ENCODE measurements around the gene STIMATE.

Gene STIMATE

GRCh38 chr3:52790741-52791140, 106.6 kb downstream of the STIMATE start:
- no peak for DNase-seq

GRCh38 chr3:52790337-52790736, 107.0 kb downstream of the STIMATE start:
- no peak for DNase-seq

DNA sequence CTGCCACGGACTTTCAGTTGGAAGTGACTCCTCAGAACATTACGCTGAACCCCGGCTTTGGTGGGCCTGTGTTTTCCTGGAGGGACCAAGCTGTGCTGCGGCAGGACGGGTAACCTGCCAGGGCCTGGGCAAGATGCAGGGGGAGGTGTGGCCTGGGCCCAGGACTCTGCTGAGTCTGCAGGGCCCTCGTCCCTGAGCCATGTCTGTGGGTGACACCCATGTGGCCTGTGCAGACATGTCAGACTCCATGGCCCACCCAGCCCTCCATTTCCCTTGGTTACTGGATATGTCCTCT, 107.7 kb downstream of the STIMATE start:
- no peak for DNase-seq

DNA sequence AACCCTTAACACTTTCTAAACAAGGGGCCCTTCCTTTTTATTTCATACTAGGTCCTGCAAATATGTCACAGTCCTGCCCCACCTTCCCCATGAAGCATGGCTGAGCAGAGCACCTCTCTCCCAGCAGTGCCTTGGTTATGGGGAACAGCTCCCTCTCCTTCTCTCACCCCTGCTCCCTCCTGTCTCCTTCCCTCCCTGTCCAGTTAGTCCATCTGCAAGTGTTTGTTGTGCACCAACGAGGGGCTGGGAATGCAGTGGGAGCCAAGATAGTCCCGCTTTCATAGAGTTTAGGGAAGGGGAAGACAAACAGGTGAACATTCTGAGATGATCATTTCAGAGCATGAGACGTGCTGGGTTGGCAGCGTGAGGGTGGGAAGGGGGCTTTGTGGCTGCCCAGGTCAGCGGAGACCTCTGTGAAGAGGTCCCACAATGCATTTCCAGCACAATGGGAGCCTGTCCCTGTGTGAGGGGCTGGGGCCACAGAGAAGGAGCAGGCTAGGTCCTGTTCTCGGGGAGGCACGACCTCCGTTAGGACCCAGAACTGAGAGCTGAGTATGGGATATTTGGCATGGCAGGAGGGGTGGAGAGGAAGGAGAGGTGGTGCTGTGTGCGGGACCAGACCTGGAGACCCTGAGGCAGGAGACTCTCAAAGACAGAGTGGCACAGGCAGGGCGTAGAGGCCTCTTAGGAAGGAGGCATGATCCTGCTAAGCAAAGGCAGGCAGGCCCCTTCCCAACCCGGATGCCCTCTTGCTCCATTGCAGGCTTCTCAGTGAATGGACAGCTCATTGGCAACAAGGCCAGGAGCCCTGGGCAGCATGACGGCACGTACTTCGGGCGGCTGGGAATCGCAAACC, 108.2 kb downstream of the STIMATE start:
- DNase-seq: no peak

GRCh38 chr3:52787672-52788625, 109.4 kb downstream of the STIMATE start:
- DNase-seq: no peak

GRCh38 chr3:52787246-52787645, 110.1 kb downstream of the STIMATE start:
- DNase-seq: no peak
